Epithelial cell of esophagus (primary cell): ENCODE data around the gene TECTB.

Experiments used
- DNase-seq: peaks from one replicate; pipeline ENCODE4 v3.0.0; 2010; ENCODE audit warnings: low read depth
- H3K4me3 ChIP-seq: 2 replicates; pipeline ENCODE4 v1.5.1; 2011; ENCODE audit warnings: mild to moderate bottlenecking, low read length, control low read depth
- CTCF ChIP-seq: IDR thresholded peaks from 2 replicates; pipeline ENCODE4 v1.5.1; 2011; ENCODE audit warnings: low read depth, mild to moderate bottlenecking, low read length, control low read depth, inconsistent platforms; ENCODE audit not compliant: insufficient read depth; ENCODE audit errors: missing control alignments

Gene TECTB

GRCh38 chr10:112304267-112304859 is 21.2 kb downstream of the TECTB start:
- no peak for TF ChIP-seq CTCF
- H3K4me3 ChIP-seq = no peak overlapping the region
- peak; percentile 24 for DNase-seq

DNA sequence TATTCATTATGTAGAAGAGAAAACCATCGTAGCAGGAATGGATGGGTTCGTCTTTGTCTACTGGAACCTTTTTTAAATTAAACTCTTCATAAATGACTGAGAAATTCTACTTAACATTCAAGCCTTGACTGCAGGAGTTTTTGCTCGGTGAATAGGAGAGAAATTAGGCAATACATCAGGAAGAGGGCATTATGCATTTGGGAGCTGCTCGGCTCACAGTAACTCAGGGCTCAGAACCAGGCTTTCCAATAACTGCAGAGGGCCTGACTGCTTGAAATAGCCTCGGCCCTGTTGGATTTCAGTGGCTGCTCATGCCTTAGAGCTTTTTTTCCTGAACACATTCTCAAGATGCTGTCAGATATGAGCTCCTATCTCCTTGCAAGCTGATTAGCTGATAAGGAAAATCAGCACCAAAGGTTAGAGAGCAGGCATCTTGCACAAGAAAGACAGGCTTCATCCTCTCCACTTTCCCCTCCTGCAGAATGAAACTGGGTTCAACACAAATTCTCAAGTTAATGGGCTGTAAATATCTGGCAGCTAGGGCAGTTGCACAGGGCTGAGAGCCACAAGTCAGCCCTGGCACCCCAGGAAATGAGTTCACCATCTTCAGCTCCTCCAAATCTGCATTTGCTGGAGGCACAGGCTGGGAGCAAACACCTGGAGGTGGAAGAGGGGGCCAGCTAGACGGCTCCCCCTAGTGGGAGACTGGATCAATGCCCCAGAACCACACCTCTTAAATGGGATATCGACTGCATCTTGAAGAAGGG is 24.3 kb downstream of the TECTB start:
- TF ChIP-seq CTCF = peak; percentile 80
- peak; percentile 60 for DNase-seq
- H3K4me3 ChIP-seq = no peak overlapping the region

GRCh38 chr10:112308125-112308502 is 24.9 kb downstream of the TECTB start:
- no peak overlapping the region for H3K4me3 ChIP-seq
- no peak for TF ChIP-seq CTCF

DNA sequence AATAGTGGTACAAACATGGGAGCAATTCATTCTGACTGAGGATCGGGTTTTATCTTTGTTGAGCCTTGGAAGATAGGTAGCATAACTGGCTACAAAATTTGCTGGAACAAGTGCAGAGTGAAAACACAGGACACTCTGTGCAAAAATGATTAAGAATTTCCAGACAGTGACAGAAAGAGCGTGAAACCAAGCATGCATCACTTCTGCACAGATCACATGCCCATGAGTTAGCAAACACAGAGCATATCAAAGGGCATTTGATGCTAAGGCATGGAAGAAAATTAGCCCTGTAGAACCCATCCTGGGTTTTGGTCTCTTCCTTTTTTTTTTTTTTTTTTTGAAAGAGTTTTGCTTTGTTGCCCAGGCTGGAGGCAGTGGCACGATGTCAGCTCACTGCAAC is 28.3 kb downstream of the TECTB start:
- no peak for DNase-seq
- TF ChIP-seq CTCF = no peak

More at GRCh38 chr10:112308125-112308502, 24.9 kb downstream of the TECTB start:
- no peak for DNase-seq

GRCh38 chr10:112313234-112313633 is 30.0 kb downstream of the TECTB start:
- no peak for DNase-seq
- no peak for TF ChIP-seq CTCF
- no peak overlapping the region for H3K4me3 ChIP-seq

More for the DNA sequence above, 28.3 kb downstream of the TECTB start:
- no peak overlapping the region for H3K4me3 ChIP-seq

- no peak overlapping the region for H3K4me3 ChIP-seq
- TF ChIP-seq CTCF = no peak
Measured at GRCh38 chr10:112313911-112314310, 30.7 kb downstream of the TECTB start.

GRCh38 chr10:112314822-112315474 is 31.7 kb downstream of the TECTB start:
- no peak overlapping the region for H3K4me3 ChIP-seq
- peak; percentile 80 for DNase-seq
- peak; percentile 89 for TF ChIP-seq CTCF

More at GRCh38 chr10:112313911-112314310, 30.7 kb downstream of the TECTB start:
- DNase-seq = no peak
